Dendritic cell treated with granulocyte-macrophage colony-stimulating factor and Interleukin-4, amounts not matched to agents 40 ng/mL and 50 ng/mL, for 4 days (primary cell): ENCODE measurements around the gene CCL15.

ENCODE experiments used
- H3K27ac Mint-ChIP-seq: one replicate; pipeline ENCODE4 v1.8.0; 2022; ENCODE audit warnings: mild to moderate bottlenecking, mixed read lengths
- H3K27me3 Mint-ChIP-seq: one replicate; pipeline ENCODE4 v1.8.0; 2022; ENCODE audit warnings: mild to moderate bottlenecking, mixed read lengths
- H3K36me3 Mint-ChIP-seq: one replicate; pipeline ENCODE4 v1.8.0; 2022; ENCODE audit warnings: low read depth, mixed read lengths
- H3K4me1 Mint-ChIP-seq: one replicate; pipeline ENCODE4 v1.8.0; 2022; ENCODE audit warnings: low read depth, mixed read lengths
- H3K4me3 Mint-ChIP-seq: one replicate; pipeline ENCODE4 v1.8.0; 2022; ENCODE audit warnings: mild to moderate bottlenecking, moderate library complexity, mixed read lengths
- H3K9me3 Mint-ChIP-seq: one replicate; pipeline ENCODE4 v1.8.0; 2022; ENCODE audit warnings: mixed read lengths
- intact Hi-C: fragments of 100-400 bp; cut with micrococcal nuclease; formaldehyde crosslinking; loops from one replicate; pipeline ENCODE4 v1.15.0; 2022

CCL15 gene

DNA sequence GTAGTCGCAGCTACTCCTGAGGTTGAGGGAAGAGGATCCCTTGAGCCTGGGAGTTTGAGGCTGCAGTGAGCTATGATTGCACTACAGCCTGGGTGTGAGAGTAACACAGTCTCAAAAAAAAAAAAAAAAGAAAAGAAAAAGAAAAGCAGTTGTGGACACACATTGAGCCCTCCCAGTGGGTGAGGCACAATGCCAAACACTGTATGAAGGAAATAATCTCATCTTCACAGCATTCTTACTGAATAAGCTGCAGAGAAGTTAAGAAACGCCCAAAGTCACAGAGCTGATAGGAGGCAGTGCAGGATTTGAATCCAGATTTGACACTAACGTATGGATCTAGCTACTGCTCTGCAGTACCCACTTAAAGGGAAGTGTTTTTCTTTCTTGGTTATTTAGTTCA is 52.0 kb downstream of the CCL15 start:
- intact Hi-C loops: no loop called here
- Mint-ChIP-seq H3K4me1 (no peaks in the 10 kb centered on the region), H3K9me3 (no peaks in the 10 kb centered on the region), H3K27me3 (peaks cover 15% of the 10 kb centered on the region), H3K36me3 (no peaks in the 10 kb centered on the region), H3K27ac (no peak overlapping the region), H3K4me3 (no peak overlapping the region)

DNA sequence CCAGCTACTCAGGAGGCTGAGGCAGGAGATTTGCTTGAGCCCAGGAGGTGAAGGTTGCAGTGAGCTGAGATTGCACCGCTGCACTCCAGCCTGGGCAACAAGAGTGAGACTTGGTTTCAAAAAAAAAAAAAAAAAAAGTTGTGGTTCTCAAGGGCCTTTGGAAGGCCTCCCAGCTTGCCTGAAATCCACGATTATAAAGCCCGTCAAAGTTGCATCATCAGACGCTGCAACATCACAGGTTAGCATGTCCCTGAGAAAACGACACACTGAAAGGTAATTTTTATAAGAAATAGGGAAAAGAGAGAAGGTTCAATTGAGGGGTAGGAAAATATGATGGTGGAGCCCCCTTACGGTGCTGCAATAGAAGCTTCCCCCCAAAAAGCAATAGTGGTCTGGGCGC is 53.3 kb downstream of the CCL15 start:
- no peak overlapping the region for H3K4me3 Mint-ChIP-seq
- intact Hi-C loops: no loop called here
- no peaks in the 10 kb centered on the region for H3K4me1 Mint-ChIP-seq
- no peak overlapping the region for H3K27ac Mint-ChIP-seq
- H3K9me3 Mint-ChIP-seq: no peaks in the 10 kb centered on the region
- H3K27me3 Mint-ChIP-seq: peaks cover 8% of the 10 kb centered on the region
- H3K36me3 Mint-ChIP-seq: no peaks in the 10 kb centered on the region
